GM19395 (cell line): Measurements from ENCODE around the gene PRMT6.
"Not testable (repeated sequence)": the region's sequence is repeated elsewhere in the genome, so short reads cannot be mapped to it uniquely, and the experiment has no call there.

ENCODE experiments used
- ATAC-seq: cut with Tn5 transposase; IDR thresholded peaks from one replicate; pipeline ENCODE4 v1.9.1; 2021; ENCODE audit warnings: mild to moderate bottlenecking, moderate library complexity; ENCODE audit not compliant: unreplicated experiment

PRMT6 gene

DNA sequence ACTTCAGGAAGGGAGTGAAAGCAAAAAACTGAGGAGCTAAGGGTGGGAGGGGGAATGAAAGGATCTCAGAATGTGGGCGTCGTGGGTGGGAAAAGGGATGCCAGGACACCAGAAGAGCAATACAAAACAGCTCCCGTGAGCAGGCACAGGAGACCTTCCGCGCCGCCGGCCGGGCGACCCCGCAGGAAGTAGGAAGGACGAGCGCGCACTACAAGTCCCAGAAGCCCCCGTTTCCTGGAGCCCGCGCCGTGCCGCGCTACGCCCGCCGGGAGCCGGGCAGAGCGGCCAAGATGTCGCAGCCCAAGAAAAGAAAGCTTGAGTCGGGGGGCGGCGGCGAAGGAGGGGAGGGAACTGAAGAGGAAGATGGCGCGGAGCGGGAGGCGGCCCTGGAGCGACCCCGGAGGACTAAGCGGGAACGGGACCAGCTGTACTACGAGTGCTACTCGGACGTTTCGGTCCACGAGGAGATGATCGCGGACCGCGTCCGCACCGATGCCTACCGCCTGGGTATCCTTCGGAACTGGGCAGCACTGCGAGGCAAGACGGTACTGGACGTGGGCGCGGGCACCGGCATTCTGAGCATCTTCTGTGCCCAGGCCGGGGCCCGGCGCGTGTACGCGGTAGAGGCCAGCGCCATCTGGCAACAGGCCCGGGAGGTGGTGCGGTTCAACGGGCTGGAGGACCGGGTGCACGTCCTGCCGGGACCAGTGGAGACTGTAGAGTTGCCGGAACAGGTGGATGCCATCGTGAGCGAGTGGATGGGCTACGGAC, at the start of gene PRMT6:
Gene PRMT6, plus strand, starts transcription at position 249 of the 771 bp plus-strand sequence. Its CDS starts 42 bp downstream, at position 291.
- ATAC-seq, result peak; percentile 92

DNA sequence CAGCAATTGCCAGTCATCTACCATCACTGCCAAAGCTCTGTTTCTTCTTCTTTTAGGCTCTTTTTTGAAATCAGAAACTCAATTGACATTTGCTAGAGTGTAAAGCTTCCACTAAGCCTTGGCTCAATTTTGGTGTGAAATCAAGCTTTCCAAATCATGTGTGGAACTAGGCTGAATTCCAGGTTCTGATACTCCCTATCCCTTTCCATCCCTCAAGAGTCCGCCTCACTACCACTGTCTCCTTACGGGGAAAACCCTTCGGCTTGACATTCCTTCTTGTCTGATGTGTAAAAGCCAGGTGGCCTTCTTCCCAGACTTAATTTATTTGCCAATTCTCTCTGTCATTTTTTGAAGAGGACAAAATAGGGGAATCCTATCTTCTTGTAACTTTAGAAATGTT, 47.2 kb upstream of the PRMT6 start:
- ATAC-seq, result no peak

DNA sequence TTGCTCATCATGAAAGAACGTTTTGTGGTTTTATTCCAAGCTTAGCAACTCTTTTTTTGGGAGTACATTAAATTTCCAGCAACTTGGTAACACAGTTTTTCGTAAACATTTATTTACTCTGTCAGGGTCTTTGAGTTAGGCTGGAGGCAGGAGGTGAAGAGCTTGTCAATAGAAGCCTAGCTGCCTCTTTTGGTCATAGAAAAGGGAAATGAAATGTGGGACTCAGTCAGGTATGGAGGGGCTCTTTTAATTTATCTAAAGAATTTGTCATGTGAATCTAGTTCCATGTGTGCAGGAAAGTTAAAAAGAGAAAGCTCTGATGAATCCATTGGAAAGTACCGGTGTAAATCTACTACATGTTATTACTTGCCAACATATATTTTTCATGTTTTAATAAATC, 45.9 kb upstream of the PRMT6 start:
- ATAC-seq, result no peak

DNA sequence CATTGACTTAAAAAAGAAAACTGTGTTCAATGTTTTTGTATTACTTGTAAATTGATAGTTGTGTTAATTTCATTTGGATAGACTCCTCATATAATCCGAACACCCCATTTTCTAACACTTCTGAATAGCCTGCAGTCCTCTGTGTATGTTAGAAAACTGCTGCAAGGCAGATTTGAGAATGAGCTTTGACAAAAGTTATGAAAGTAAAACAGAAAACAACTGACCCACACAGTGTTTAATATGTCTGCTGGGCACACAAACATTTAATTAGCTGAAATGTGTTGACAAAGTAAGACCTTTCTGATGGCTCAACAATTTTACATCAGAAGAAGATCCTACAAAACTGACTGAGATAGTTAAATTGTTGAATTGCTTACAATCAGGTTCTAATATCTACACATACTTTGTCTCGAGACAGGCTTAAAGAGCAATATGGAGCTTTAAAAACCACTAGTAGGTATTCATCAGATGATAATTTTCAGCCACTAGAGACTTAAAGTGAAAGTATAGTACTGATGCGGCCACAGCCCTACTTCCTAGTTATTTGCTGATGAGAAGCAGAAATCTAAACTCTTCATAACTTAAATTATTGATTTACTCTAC, 40.0 kb upstream of the PRMT6 start:
- peak; percentile 86 for ATAC-seq

- ATAC-seq, result no peak
Observed at GRCh38 chr1:107018445-107018844, 38.0 kb upstream of the PRMT6 start.

GRCh38 chr1:107019166-107019565, 37.3 kb upstream of the PRMT6 start:
- no peak for ATAC-seq

- not testable (repeated sequence) for ATAC-seq
Observed at GRCh38 chr1:107038874-107039273, 17.6 kb upstream of the PRMT6 start.

- not testable (repeated sequence) for ATAC-seq
Observed at GRCh38 chr1:107044310-107045220, 11.9 kb upstream of the PRMT6 start.

DNA sequence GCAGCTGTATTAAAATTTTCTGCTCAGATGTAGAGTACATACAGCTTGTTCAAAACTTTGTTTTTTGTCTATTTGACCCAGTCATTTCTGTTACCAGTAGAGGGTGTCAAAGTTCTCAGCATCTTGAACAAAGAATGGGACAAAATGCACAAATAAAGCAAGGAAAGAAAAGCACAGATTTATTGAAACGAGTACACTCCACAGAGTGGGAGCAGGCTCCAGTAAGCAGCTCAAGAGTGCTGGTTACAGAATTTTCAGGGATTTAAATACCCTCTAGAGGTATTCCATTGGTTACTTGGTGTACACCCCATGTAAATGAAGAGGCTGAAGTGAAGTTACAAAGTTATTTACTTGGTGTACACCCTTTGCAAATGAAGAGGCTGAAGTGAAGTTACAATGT, 8.9 kb upstream of the PRMT6 start:
- ATAC-seq, result no peak

GRCh38 chr1:107048241-107048640, 8.2 kb upstream of the PRMT6 start:
- no peak for ATAC-seq

DNA sequence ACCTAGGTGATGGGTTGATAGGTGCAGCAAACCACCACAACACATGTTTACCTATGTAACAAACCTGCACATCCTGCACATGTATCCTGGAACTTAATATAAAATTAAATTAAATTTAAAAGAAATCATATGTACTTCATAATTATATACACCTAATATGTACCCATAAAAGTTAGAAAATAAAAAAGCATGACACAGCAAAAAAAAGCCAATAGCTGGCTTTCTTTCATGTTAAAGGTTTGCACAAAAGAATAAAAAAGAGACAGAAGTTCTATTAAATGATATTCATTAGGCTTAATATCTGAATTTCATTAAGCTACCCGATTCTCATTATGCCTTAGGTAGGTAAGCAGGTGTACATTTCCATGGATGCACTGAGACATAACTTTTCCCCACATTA, 5.2 kb upstream of the PRMT6 start:
- no peak for ATAC-seq

DNA sequence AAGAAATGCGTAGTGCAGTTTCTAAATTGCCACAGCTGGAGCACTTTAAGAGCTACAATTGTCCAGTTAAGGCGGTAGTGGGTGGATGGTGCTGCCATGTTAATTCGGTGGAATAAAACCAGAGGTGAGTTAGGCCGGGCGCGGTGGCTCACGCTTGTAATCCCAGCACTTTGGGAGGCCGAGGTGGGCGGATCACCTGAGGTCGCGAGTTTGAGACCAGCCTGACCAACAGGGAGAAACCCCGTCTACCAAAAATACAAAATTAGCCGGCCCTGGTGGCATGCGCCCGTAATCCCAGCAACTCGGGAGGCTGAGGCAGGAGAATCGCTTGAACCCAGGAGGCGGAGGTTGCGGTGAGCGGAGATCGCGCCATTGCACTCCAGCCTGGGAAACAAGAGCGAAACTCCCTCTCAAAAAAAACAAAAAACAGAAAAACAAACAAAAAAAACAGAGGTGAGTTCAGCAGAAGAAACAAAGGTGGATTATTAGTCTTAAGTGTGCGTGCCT, 502 bp upstream of the PRMT6 start:
- not testable (repeated sequence) for ATAC-seq

- peak; percentile 71 for ATAC-seq
Observed at GRCh38 chr1:107057197-107058133, 991 bp downstream of the PRMT6 start.

- no peak for ATAC-seq
Observed at GRCh38 chr1:107058245-107059032, 2.0 kb downstream of the PRMT6 start.

DNA sequence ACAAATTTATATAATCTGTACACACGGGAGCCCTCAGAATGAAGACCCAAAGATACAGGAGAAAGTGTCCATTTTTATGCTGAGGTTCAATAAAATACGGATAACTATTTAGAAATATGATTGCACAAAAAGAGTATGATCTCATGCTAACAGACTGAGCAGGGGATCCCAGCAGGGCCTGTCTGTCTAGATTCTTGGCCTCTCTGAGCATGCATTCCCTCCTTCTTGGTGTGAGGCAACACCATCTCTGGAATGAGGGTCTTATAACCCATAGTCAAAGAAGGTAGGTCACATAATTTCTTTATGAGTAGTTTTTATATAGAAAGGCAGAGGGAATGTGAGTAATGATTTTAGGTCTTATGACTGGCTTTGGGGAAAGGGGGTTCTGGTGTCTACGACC, 5.4 kb downstream of the PRMT6 start:
- no peak for ATAC-seq

DNA sequence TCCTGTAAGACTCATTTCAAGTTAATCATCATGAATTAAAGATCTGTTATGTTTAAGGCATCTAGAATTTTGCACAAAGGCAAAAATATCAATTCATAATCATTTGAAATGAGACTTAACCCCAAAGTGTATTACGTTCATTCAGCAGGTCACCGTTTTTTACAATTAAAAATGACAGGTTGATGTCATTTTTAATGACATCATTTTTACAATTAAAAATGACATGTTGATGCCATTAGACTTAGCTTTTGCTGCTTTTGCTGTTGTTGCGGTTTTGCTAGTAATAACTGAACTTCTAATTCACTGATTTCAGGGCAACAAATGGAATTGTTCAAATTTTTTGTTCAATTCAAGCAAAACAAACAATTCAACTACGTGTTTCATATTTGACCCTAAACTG, 17.0 kb downstream of the PRMT6 start:
- ATAC-seq, result no peak

DNA sequence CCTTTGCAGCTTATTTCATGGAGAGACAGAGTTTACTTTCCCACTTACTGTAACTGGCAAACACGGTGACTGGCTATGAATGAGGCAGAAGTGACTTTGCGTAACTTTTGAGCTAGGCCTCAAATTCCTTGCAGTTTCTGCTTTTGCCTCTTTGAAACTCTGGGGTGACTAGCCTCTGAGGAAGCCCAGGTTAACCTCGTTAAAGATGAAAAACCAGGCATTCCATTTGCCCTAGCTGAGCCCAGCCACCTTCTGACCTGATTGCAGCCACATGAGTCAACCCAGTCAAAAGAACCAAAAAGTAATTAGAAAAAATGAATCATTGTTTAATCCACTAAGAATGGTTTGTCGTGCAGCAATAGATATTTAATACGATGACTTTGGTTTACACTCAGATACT, 20.4 kb downstream of the PRMT6 start:
- ATAC-seq, result no peak

DNA sequence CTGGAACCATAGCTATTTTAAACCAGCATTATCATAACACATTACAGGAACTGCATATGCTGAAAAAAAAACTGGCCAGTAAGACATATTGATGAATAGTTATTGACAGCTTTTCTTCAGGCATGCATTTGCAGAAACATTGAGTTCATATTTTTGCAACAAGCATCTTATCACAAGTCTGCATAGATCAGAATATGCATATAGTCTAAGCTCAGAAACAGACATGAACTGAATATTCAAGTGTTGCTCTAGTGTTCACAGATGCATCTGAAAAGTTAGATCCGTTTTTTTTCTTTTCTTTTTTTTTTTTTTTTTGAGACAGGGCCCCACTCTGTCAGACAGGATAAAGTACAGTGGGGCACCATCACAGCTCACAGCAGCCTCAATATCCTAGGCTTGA, 22.8 kb downstream of the PRMT6 start:
- ATAC-seq, result no peak

GRCh38 chr1:107081102-107081501, 24.6 kb downstream of the PRMT6 start:
- ATAC-seq, result no peak
